WI38 (cell line): ENCODE data around the gene MRPS2.

ENCODE experiments used
- H3K4me3 ChIP-seq: 2 replicates; pipeline ENCODE4 v1.5.1; 2011; ENCODE audit warnings: low read depth, mild to moderate bottlenecking, control low read depth, low read length
- TF ChIP-seq, protein P1 (sequence below): IDR thresholded peaks from 2 replicates; pipeline ENCODE4 v1.5.1; 2012; ENCODE audit warnings: low read depth, mild to moderate bottlenecking, control low read depth, low read length

Gene MRPS2

DNA sequence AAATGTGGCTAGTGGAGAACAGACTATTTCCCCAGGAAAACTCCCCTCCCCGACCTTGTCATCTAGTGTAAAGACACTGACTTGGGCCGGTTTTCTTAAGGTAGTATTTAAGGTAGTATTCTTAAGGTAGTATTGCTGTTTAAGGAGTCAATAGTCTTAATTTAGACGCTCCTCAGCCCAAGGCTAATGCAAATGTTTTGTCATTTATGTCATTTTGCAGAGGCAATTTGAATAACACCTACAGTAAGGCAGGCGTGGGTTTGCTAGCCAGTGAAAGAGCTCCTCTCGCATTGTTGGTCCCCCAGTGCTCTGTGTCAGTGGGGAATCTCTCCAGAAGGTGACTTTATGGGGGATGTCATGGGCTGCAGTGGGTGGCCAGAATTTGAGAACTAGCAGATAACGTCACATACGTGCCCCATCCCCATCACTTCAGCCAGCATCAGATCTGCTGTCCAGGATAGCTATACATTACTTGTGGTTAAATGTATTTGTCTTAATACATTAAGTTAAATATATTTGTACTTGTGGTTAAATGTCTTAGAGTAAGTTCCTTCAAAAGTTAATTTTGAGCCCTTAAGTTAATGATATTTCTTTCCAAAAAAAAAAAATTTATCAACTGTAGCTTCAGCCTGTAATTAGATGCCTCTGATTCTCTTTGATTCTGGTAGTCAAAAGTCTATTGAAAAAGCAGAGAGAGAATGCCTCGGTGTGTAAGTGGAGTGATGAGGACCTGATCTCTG is 18.3 kb upstream of the MRPS2 start:
- H3K4me3 ChIP-seq: no peak overlapping the region
- TF ChIP-seq, protein P1, sequence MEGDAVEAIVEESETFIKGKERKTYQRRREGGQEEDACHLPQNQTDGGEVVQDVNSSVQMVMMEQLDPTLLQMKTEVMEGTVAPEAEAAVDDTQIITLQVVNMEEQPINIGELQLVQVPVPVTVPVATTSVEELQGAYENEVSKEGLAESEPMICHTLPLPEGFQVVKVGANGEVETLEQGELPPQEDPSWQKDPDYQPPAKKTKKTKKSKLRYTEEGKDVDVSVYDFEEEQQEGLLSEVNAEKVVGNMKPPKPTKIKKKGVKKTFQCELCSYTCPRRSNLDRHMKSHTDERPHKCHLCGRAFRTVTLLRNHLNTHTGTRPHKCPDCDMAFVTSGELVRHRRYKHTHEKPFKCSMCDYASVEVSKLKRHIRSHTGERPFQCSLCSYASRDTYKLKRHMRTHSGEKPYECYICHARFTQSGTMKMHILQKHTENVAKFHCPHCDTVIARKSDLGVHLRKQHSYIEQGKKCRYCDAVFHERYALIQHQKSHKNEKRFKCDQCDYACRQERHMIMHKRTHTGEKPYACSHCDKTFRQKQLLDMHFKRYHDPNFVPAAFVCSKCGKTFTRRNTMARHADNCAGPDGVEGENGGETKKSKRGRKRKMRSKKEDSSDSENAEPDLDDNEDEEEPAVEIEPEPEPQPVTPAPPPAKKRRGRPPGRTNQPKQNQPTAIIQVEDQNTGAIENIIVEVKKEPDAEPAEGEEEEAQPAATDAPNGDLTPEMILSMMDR: no peak

DNA sequence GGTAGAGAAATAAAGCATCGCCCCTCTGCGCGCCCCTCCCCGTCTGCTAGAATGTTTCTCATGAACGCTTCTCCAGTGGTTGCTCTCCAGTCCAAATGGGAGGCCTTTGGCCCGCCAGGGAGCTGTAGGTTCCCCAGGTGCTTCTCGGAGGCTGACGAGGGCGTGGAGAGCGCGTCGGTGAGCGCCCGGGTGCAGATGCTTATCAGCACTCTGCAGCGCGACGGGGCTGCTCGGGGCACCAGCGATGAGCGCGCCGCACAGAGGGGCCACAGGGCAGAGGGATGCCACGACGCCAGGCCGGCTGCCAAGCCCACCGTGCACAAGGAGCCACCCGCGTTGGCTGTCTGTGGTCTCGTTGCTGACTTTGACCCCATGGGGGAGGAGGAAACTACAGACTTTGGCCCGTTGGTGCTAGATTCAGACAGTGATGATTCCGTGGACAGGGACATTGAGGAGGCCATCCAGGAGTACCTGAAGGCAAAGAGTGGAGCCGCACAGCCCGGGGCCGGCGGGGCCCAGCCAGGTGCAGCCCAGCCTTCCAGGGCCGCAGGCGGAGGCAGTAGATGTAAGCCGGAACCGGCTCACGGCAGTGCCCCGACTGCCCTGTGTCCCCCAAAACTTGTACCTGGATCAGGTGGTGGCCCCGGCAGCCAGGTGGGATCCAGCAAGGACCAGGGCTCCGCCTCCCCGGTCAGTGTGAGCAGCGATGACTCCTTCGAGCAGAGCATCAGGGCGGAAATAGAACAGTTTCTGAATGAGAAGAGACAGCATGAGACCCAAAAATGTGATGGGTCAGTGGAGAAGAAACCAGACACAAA is 15.8 kb upstream of the MRPS2 start:
- TF ChIP-seq, protein P1: no peak
- no peak overlapping the region for H3K4me3 ChIP-seq

DNA sequence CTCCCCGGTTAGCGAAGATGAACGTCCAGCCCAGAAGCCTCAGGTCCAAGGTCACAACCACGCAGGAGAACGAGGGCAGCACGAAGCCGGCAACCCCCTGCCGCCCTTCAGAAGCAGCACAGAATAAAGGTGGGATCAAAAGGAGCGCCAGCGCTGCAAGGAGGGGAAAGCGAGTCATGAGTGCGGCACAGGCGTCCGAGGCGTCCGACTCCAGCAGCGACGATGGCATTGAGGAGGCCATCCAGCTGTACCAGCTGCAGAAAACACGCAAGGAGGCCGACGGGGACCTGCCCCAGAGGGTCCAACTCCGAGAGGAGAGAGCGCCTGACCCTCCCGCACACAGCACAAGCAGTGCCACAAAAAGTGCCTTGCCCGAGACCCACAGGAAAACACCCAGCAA is 15.1 kb upstream of the MRPS2 start:
- H3K4me3 ChIP-seq: no peak overlapping the region
- TF ChIP-seq, protein P1: no peak

DNA sequence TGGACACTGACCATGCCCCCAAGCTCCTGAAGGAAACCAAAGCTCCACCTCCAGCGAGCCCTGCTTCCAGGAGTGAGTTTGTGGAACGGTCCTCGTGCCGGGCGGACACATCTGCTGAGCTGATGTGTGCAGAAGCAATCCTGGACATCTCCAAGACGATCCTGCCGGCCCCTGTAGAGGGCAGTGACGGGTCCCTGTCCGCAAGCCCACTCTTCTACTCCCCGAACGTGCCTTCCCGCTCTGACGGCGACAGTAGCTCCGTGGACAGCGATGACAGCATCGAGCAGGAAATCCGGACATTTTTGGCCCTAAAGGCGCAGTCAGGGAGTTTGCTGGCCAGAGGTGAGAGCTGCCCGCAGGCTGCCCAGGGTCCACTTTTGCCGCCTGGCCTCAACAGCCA is 14.7 kb upstream of the MRPS2 start:
- TF ChIP-seq, protein P1: no peak

DNA sequence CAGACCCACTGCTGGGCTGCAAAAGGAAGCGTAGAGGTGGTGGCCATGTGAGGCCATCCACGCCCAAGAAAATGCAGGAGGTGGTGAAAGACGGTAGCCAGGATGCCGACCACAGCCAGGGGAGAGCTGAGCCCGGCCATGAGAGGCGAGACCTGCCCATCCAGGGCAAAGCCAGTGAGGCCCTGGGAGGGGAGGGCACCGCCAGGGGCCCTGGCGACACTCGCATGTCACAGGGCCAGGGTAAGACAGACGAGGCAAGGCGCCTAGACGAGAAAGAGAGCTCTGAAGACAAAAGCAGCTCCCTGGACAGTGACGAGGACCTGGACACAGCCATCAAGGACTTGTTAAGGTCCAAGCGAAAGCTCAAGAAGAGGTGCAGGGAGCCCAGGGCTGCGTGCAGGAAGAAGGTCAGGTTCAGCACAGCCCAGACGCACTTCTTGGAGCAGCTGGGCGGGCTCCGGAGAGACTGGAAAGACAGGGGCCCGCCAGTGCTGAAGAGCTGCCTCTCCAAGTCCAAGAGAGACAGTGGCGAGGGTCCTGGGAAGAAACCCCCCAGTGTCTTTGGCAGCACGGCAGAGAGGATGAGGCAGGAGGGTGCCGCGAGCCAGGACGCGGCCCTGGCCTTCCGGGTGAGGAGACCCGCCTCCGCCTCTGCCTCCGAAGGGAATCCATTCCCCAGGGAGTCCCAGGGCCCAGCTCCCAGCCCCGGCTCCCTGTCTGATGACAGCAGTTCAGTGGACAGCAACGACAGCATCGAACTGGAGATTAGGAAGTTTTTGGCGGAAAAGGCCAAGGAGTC is 14.0 kb upstream of the MRPS2 start:
- TF ChIP-seq, protein P1: no peak

More for the DNA sequence above, 14.7 kb upstream of the MRPS2 start:
- no peak overlapping the region for H3K4me3 ChIP-seq

DNA sequence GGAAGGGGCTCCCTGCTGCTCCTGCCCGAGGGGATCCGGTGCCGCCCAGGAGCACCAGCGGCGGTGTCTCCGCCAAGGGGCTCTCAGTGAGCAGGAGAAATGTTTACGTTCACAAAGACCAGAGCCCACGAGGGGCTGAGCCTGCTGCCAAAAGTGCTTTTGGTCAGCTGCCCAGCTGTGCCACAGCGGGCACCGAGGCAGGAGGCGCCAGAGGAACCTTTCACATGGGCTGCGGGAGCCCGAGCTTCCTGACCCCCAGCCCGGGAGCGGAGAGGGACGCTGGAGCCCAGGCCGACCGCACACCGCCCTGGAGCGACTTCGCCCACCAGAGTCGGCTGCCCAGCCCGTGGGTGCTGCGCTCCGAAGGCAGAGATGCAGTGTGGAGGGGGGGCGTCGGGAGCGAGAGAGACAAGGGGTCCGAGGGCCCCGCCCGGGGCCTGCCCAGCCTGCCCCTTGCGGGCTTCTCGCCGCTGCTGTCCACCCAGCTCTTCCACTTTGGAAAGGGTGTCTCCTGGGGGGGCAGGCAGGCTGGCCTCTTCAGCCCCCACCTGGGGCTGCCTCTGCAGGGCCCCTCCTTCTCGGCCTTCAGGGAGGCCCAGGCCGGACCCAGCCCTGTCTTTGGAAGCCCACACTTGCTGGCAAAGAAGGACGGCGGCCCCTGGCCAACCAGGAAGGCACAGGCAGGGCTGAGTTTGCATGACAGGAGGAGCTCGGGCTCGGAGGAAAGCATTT is 13.0 kb upstream of the MRPS2 start:
- TF ChIP-seq, protein P1: no peak
- no peak overlapping the region for H3K4me3 ChIP-seq

More for the DNA sequence above, 14.0 kb upstream of the MRPS2 start:
- H3K4me3 ChIP-seq: no peak overlapping the region
